HG02973 (cell line): ENCODE data around the gene FLRT1.

Experiments used
- ATAC-seq: cut with Tn5 transposase; IDR thresholded peaks from one replicate; pipeline ENCODE4 v1.9.1; 2021; ENCODE audit warnings: moderate library complexity; ENCODE audit not compliant: unreplicated experiment

FLRT1 gene

GRCh38 chr11:64063777-64064176 lies 28.0 kb downstream of the FLRT1 start:
- ATAC-seq, result no peak

- no peak for ATAC-seq
These were observed 28.8 kb downstream of the FLRT1 start for GRCh38 chr11:64064374-64065140.

GRCh38 chr11:64065141-64065465 lies 29.4 kb downstream of the FLRT1 start:
- no peak for ATAC-seq

- ATAC-seq, result no peak
These were observed 30.0 kb downstream of the FLRT1 start for GRCh38 chr11:64065712-64066111.

GRCh38 chr11:64067230-64067993 lies 31.7 kb downstream of the FLRT1 start:
- ATAC-seq, result no peak

GRCh38 chr11:64068705-64069400 lies 33.1 kb downstream of the FLRT1 start:
- no peak for ATAC-seq

- ATAC-seq, result no peak
These were observed 33.9 kb downstream of the FLRT1 start for GRCh38 chr11:64069401-64070313.

GRCh38 chr11:64070314-64070681 lies 34.6 kb downstream of the FLRT1 start:
- ATAC-seq, result no peak

- no peak for ATAC-seq
These were observed 36.1 kb downstream of the FLRT1 start for GRCh38 chr11:64071849-64072248.

GRCh38 chr11:64072403-64072802 lies 36.7 kb downstream of the FLRT1 start:
- ATAC-seq, result no peak

- ATAC-seq, result no peak
These were observed 37.1 kb downstream of the FLRT1 start for GRCh38 chr11:64072871-64073270.

- no peak for ATAC-seq
These were observed 37.8 kb downstream of the FLRT1 start for GRCh38 chr11:64073542-64073941.

GRCh38 chr11:64074239-64074638 lies 38.5 kb downstream of the FLRT1 start:
- ATAC-seq, result no peak

- ATAC-seq, result no peak
These were observed 41.0 kb downstream of the FLRT1 start for GRCh38 chr11:64076758-64077157.

GRCh38 chr11:64077607-64078006 lies 41.9 kb downstream of the FLRT1 start:
- ATAC-seq, result no peak

- ATAC-seq, result no peak
These were observed 42.6 kb downstream of the FLRT1 start for GRCh38 chr11:64078284-64078683.

- no peak for ATAC-seq
These were observed 43.2 kb downstream of the FLRT1 start for GRCh38 chr11:64078905-64079304.

GRCh38 chr11:64080390-64080789 lies 44.7 kb downstream of the FLRT1 start:
- ATAC-seq, result no peak

- ATAC-seq, result no peak
These were observed 46.2 kb downstream of the FLRT1 start for GRCh38 chr11:64081745-64082442.

GRCh38 chr11:64083398-64084080 lies 47.8 kb downstream of the FLRT1 start:
- ATAC-seq, result no peak
